ENCODE data around the gene HMX2.

DNA sequence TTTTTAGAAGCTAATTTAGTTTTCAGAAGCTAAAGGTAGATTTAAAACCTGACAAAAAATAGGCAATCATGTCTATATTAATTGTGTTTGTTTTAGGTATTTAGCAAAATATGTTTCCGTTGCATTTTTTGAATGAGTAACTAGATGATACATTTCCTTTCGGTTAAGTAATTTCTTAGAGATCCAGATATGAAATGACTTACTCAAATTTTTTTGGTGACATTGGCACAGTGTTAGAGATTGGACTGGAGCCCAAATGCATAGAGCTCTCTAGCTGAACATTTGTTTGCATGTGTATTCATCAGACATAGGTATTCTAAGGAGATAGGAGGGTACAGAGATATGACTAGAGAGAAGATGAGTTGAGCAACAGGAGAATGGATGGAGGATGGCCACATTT is 8.1 kb downstream of the HMX2 start:
- TF ChIP-seq CTCF (IDR thresholded peaks at IDR 0.05) (no peak), POLR2AphosphoS5 (IDR thresholded peaks at IDR 0.05) (no peak)

All from stomach (tissue), 4 donors.